Neuronal stem cell (in vitro differentiated cells): ENCODE results near the gene PTPRT.

ENCODE experiments used
- DNase-seq: peaks from one replicate; pipeline ENCODE4 v3.0.0-alpha.2; 2013; ENCODE audit warnings: low spot score
- H2AFZ ChIP-seq: one replicate; pipeline ENCODE4 v1.6.1; 2013; ENCODE audit warnings: mild to moderate bottlenecking, low read length, inconsistent platforms
- H2AK5ac ChIP-seq: 2 replicates; pipeline ENCODE4 v1.6.1; 2013; ENCODE audit warnings: low read depth, mild to moderate bottlenecking, inconsistent platforms, low read length, moderate library complexity, mixed read lengths
- H2BK120ac ChIP-seq: 2 replicates; pipeline ENCODE4 v1.6.1; 2013; ENCODE audit warnings: low read depth, mild to moderate bottlenecking, inconsistent platforms, low read length, moderate library complexity, mixed read lengths
- H2BK12ac ChIP-seq: one replicate; pipeline ENCODE4 v1.6.1; 2013; ENCODE audit warnings: low read length, inconsistent platforms
- H2BK15ac ChIP-seq: 2 replicates; pipeline ENCODE4 v1.6.1; 2013; ENCODE audit warnings: mild to moderate bottlenecking, low read length, inconsistent platforms, mixed read lengths
- H2BK5ac ChIP-seq: one replicate; pipeline ENCODE4 v1.6.1; 2013; ENCODE audit warnings: inconsistent platforms, mild to moderate bottlenecking, low read length, moderate library complexity
- H3K14ac ChIP-seq: one replicate; pipeline ENCODE4 v1.6.1; 2013; ENCODE audit warnings: low read length, inconsistent platforms
- H3K18ac ChIP-seq: 2 replicates; pipeline ENCODE4 v1.6.1; 2013; ENCODE audit warnings: low read length, inconsistent platforms
- H3K23ac ChIP-seq: 2 replicates; pipeline ENCODE4 v1.6.1; 2013; ENCODE audit warnings: low read depth, mild to moderate bottlenecking, mixed read lengths, low read length, inconsistent platforms; ENCODE audit not compliant: poor library complexity
- H3K27ac ChIP-seq: replicated peaks from 3 replicates; pipeline ENCODE4 v1.5.1; 2013; ENCODE audit warnings: low read length, inconsistent platforms
- H3K27me3 ChIP-seq, 3 experiments: 2 replicates each; pipeline ENCODE4 v1.6.1; 2013; ENCODE audit warnings: low read length in 3 of 3, mild to moderate bottlenecking in 2 of 3, inconsistent platforms in 1 of 3, low read depth in 1 of 3, mixed read lengths in 1 of 3, moderate library complexity in 1 of 3; ENCODE audit not compliant: control insufficient read depth in 3 of 3, insufficient read depth in 3 of 3
- H3K36me3 ChIP-seq, 2 donors: replicated peaks in 1 of 2; 2 replicates each; pipeline ENCODE4 v1.6.1; 2013; ENCODE audit warnings: low read length in 2 of 2; ENCODE audit not compliant: control insufficient read depth in 2 of 2, insufficient read depth in 2 of 2
- H3K4ac ChIP-seq: 2 replicates; pipeline ENCODE4 v1.6.1; 2013; ENCODE audit warnings: inconsistent platforms, mild to moderate bottlenecking, low read length, moderate library complexity
- H3K4me1 ChIP-seq, 2 donors: 1 replicate in 1 of 2; 2 replicates in 1 of 2; pipeline ENCODE4 v1.6.1; 2013; ENCODE audit warnings: low read length in 2 of 2, low read depth in 1 of 2; ENCODE audit not compliant: control insufficient read depth in 2 of 2, insufficient read depth in 1 of 2
- H3K4me2 ChIP-seq: one replicate; pipeline ENCODE4 v1.6.1; 2013; ENCODE audit warnings: mild to moderate bottlenecking, low read length, inconsistent platforms; ENCODE audit not compliant: insufficient read depth, poor library complexity, severe bottlenecking
- H3K4me3 ChIP-seq, 2 donors: 2 replicates each; pipeline ENCODE4 v1.5.1; 2013; ENCODE audit warnings: low read length in 2 of 2, mild to moderate bottlenecking in 2 of 2, inconsistent platforms in 1 of 2, moderate library complexity in 1 of 2
- H3K79me1 ChIP-seq: one replicate; pipeline ENCODE4 v1.6.1; 2013; ENCODE audit warnings: low read depth, mild to moderate bottlenecking, inconsistent platforms, low read length, moderate library complexity
- H3K9ac ChIP-seq: one replicate; pipeline ENCODE4 v1.6.1; 2013; ENCODE audit warnings: mild to moderate bottlenecking, low read depth, low read length, inconsistent platforms; ENCODE audit not compliant: poor library complexity
- H3K9me3 ChIP-seq, 2 donors: replicated peaks in 1 of 2; 2 replicates each; pipeline versions ENCODE3 to v1.6.1; 2013; ENCODE audit warnings: low read length in 2 of 2, mild to moderate bottlenecking in 2 of 2, inconsistent platforms in 1 of 2, low read depth in 1 of 2, mixed read lengths in 1 of 2, moderate library complexity in 1 of 2; ENCODE audit not compliant: control insufficient read depth in 2 of 2, insufficient read depth in 1 of 2
- H4K8ac ChIP-seq: one replicate; pipeline ENCODE4 v1.6.1; 2013; ENCODE audit warnings: low read depth, mild to moderate bottlenecking, inconsistent platforms, low read length, moderate library complexity
- H4K91ac ChIP-seq: one replicate; pipeline ENCODE4 v1.6.1; 2013; ENCODE audit warnings: low read length, low read depth, mild to moderate bottlenecking, inconsistent platforms; ENCODE audit not compliant: poor library complexity
- WGBS, 2 donors: extraction: QIAGEN DNeasy Blood & Tissue Kit; methylation state at CpG; one replicate each; pipeline ENCODE4 v1.1.7; 2013; ENCODE audit warnings: missing lambda C conversion rate in 2 of 2, mixed read lengths in 1 of 2; ENCODE audit not compliant: insufficient read length in 2 of 2, insufficient replicate concordance in 1 of 2; ENCODE audit errors: extremely low coverage in 2 of 2; 5-methylcytosine and 5-hydroxymethylcytosine counted together

The PTPRT gene

DNA sequence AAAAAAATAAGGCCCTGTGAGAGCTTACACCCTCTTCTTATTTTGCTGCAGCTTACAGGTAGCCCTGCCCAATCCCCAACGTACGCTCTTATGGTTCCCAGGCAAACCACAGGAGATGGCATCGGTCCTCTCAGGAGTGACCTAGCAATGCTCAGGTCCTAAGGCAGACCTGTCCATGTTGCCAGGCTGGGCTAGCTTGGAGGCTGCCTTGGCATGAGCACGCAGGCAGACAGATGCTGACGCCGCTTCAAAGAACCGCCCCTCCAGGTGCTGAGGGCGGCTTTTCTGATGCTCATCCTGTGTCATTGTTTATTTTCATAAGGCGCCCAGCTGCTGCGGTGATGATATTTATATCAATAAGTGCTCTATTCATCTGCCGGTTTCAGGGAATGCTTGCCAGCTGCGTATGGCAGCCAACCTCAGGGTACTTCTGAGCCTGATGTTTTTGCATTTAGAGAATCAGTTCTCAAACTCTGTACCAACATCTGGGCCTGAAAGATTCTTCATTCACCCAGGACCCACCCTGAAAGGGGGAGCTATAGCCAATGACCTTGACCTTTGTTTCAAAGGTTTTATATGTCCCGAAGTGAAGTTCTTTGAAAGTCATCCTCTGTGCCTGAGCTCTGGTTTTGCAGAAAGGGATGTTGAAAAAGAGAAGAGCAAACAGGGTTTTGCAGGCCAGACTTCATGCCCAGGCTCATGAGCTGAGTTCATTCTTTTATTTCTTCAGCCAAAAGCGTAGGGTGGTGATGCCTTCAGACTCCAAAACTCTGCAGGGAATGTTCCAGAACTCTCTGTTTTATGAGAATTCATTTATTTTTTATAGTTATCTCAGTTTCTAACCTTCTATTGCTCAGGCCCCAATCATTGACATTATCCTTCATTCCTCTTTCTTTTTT, 1095.9 kb downstream of the PTPRT start:
- H2AK5ac ChIP-seq: no peak overlapping the region
- H3K4ac ChIP-seq: no peak overlapping the region
- H3K9me3 ChIP-seq: no peaks in the 10 kb centered on the region
- H2BK15ac ChIP-seq: no peak overlapping the region
- H4K91ac ChIP-seq: no peak overlapping the region
- H3K27ac ChIP-seq: no peak overlapping the region
- H2BK120ac ChIP-seq: no peak overlapping the region
- no peak for DNase-seq
- no peak overlapping the region for H2AFZ ChIP-seq
- no peak overlapping the region for H3K4me3 ChIP-seq
- H2BK5ac ChIP-seq: no peak overlapping the region
- no CpG with 5 or more reads among the region's 14 CpGs for WGBS, 2 donors
- no peak overlapping the region for H3K14ac ChIP-seq
- no peak overlapping the region for H4K8ac ChIP-seq
- H2BK12ac ChIP-seq: no peak overlapping the region
- H3K23ac ChIP-seq: peak overlapping the region; percentile 26
- H3K27me3 ChIP-seq: no peaks in the 10 kb centered on the region
- H3K4me2 ChIP-seq: no peak overlapping the region
- H3K4me1 ChIP-seq: no peaks in the 10 kb centered on the region
- H3K79me1 ChIP-seq: no peaks in the 10 kb centered on the region
- H3K9ac ChIP-seq: no peak overlapping the region
- no peaks in the 10 kb centered on the region for H3K36me3 ChIP-seq
- no peak overlapping the region for H3K18ac ChIP-seq

GRCh38 chr20:42093041-42093440, 1096.7 kb downstream of the PTPRT start:
- Histone ChIP-seq H3K4me1 (no peaks in the 10 kb centered on the region), H3K27ac (no peak overlapping the region), H3K4ac (no peak overlapping the region), H3K18ac (no peak overlapping the region), H2BK15ac (no peak overlapping the region), H3K14ac (no peak overlapping the region), H2BK5ac (no peak overlapping the region), H2BK12ac (no peak overlapping the region), H3K9me3 (no peaks in the 10 kb centered on the region), H3K36me3 (no peaks in the 10 kb centered on the region), H2BK120ac (no peak overlapping the region), H3K9ac (no peak overlapping the region), H3K4me2 (no peak overlapping the region), H4K91ac (no peak overlapping the region), H3K23ac (no peak overlapping the region), H2AK5ac (no peak overlapping the region), H3K4me3 (no peak overlapping the region), H2AFZ (no peak overlapping the region), H3K79me1 (no peaks in the 10 kb centered on the region), H4K8ac (no peak overlapping the region), H3K27me3 (no peaks in the 10 kb centered on the region)
- no peak for DNase-seq
- no CpG with 5 or more reads among the region's 4 CpGs for WGBS, 2 donors

- Histone ChIP-seq H3K4me2 (no peak overlapping the region), H3K4me3 (no peak overlapping the region), H4K8ac (no peak overlapping the region), H2AFZ (no peak overlapping the region), H4K91ac (no peak overlapping the region), H3K18ac (no peak overlapping the region), H3K14ac (no peak overlapping the region), H3K36me3 (no peaks in the 10 kb centered on the region), H2BK120ac (no peak overlapping the region), H3K27ac (no peak overlapping the region), H2BK15ac (no peak overlapping the region), H3K9me3 (no peaks in the 10 kb centered on the region), H3K79me1 (no peaks in the 10 kb centered on the region), H3K23ac (no peak overlapping the region), H3K9ac (no peak overlapping the region), H2BK5ac (no peak overlapping the region), H2AK5ac (peak overlapping the region; percentile 3), H3K27me3 (no peaks in the 10 kb centered on the region), H3K4ac (no peak overlapping the region), H2BK12ac (no peak overlapping the region), H3K4me1 (no peaks in the 10 kb centered on the region)
- DNase-seq: no peak
- WGBS, 2 donors: no CpG with 5 or more reads among the region's 10 CpGs
Observed at GRCh38 chr20:42085366-42085765, 1104.3 kb downstream of the PTPRT start.

- Histone ChIP-seq H3K4me2 (no peak overlapping the region), H3K9me3 (no peaks in the 10 kb centered on the region), H3K27me3 (no peaks in the 10 kb centered on the region), H2AK5ac (no peak overlapping the region), H2BK15ac (no peak overlapping the region), H3K18ac (peak overlapping the region; percentile 3), H2BK5ac (no peak overlapping the region), H2AFZ (no peak overlapping the region), H2BK12ac (no peak overlapping the region), H3K4ac (no peak overlapping the region), H3K36me3 (no peaks in the 10 kb centered on the region), H4K91ac (no peak overlapping the region), H3K4me1 (peaks cover 0 to 2% of the 10 kb centered on the region in 2 donors), H3K4me3 (no peak overlapping the region), H3K14ac (no peak overlapping the region), H3K23ac (no peak overlapping the region), H4K8ac (no peak overlapping the region), H3K79me1 (no peaks in the 10 kb centered on the region), H2BK120ac (no peak overlapping the region), H3K27ac (no peak overlapping the region), H3K9ac (no peak overlapping the region)
- no peak for DNase-seq
- WGBS, 2 donors: no CpG with 5 or more reads among the region's 1 CpG
Observed at GRCh38 chr20:42083280-42083679, 1106.4 kb downstream of the PTPRT start.
